CD4-positive, alpha-beta T cell (primary cell): Measurements from ENCODE around the gene CIAO2B. TPM values are rescaled to one million over a fixed set of nuclear protein-coding genes. Genes with fewer than 3 reads are reported as not detected.
"Not testable (repeated sequence)": the region's sequence is repeated elsewhere in the genome, so short reads cannot be mapped to it uniquely, and the experiment has no call there.

Experiments
- ATAC-seq: fragments of 200-7000 bp; cut with Tn5 transposase; one replicate; pipeline ENCODE4 v1.10.0; 2022; ENCODE audit warnings: mild to moderate bottlenecking; ENCODE audit not compliant: poor library complexity
- CTCF ChIA-PET: fragments of 350-600 bp; sonication (Branson Sonifier 250); formaldehyde crosslinking; loops from one replicate; lab custom pipeline; 2021; ENCODE audit warnings: antibody characterized with exemption, inconsistent platforms; lab: Charles Lee
- POLR2A ChIA-PET: fragments of 350-600 bp; sonication (Branson Sonifier 250); formaldehyde crosslinking; loops from one replicate; lab custom pipeline; 2021; ENCODE audit warnings: antibody characterized with exemption, inconsistent platforms; lab: Charles Lee
- DNase-seq, 14 experiments: peaks; one replicate each; pipeline ENCODE4 v3.0.0-alpha.2; 2013 to 2020; ENCODE audit warnings: mixed read lengths in 2 of 14
- H3K27ac ChIP-seq, 2 donors: one replicate each; pipeline versions ENCODE4 v1.5.1 to v1.7.0; 2013; ENCODE audit warnings: low read length in 2 of 2, low read depth in 1 of 2, mild to moderate bottlenecking in 1 of 2
- H3K27me3 ChIP-seq, 2 experiments: 1 replicate in 1 of 2; 2 replicates in 1 of 2; pipeline versions ENCODE4 v1.6.1 to v1.7.0; 2013; ENCODE audit warnings: low read length in 2 of 2, control low read depth in 1 of 2, mild to moderate bottlenecking in 1 of 2, moderate library complexity in 1 of 2; ENCODE audit not compliant: insufficient read depth in 2 of 2, control insufficient read depth in 1 of 2
- H3K36me3 ChIP-seq: one replicate; pipeline ENCODE4 v1.6.1; 2013; ENCODE audit warnings: low read length, control low read depth; ENCODE audit not compliant: insufficient read depth
- H3K4me1 ChIP-seq: one replicate; pipeline ENCODE4 v1.6.1; 2013; ENCODE audit warnings: low read length, control low read depth; ENCODE audit not compliant: insufficient read depth
- H3K4me3 ChIP-seq: one replicate; pipeline ENCODE4 v1.5.1; 2013; ENCODE audit warnings: mild to moderate bottlenecking, low read length, moderate library complexity
- H3K9me3 ChIP-seq, 2 experiments: 1 replicate in 1 of 2; 2 replicates in 1 of 2; pipeline versions ENCODE4 v1.6.1 to v1.7.0; 2013; ENCODE audit warnings: low read length in 2 of 2, mild to moderate bottlenecking in 2 of 2, control low read depth in 1 of 2, moderate library complexity in 1 of 2; ENCODE audit not compliant: control insufficient read depth in 1 of 2, insufficient read depth in 1 of 2
- H3K27ac Mint-ChIP-seq: one replicate; pipeline ENCODE4 v1.8.0; 2020; ENCODE audit warnings: mixed read lengths
- H3K27me3 Mint-ChIP-seq: one replicate; pipeline ENCODE4 v1.8.0; 2021; ENCODE audit warnings: mixed read lengths
- H3K36me3 Mint-ChIP-seq: one replicate; pipeline ENCODE4 v1.8.0; 2021; ENCODE audit warnings: low read depth, mixed read lengths
- H3K4me1 Mint-ChIP-seq: one replicate; pipeline ENCODE4 v1.8.0; 2021; ENCODE audit warnings: low read depth, mixed read lengths
- H3K4me3 Mint-ChIP-seq: one replicate; pipeline ENCODE4 v1.8.0; 2020; ENCODE audit warnings: mild to moderate bottlenecking, mixed read lengths
- H3K9me3 Mint-ChIP-seq: one replicate; pipeline ENCODE4 v1.8.0; 2020; ENCODE audit warnings: mixed read lengths
- intact Hi-C, 2 experiments: fragments of 100-400 bp; cut with DNase I in 1 of 2; cut with micrococcal nuclease in 1 of 2; formaldehyde crosslinking; loops; one replicate each; pipeline versions ENCODE4 v1.15.1 to v1.9.0; 2023 to 2025; cut with DNase I, micrococcal nuclease
- total RNA-seq, 174 experiments: library from RNA in 2 of 174; stranded (reverse) in 2 of 174; gene quantifications; one replicate each; pipeline ENCODE4 v1.2.3 and lab custom pipeline; 2021 to 2026
- TF ChIP-seq, protein P1 (sequence below): fragments of 200-600 bp; IDR thresholded peaks from one replicate; pipeline ENCODE4 v1.8.0; 2022; ENCODE audit warnings: antibody characterized with exemption, mild to moderate bottlenecking

Gene CIAO2B
- total RNA-seq, 2 experiments from 2014 or later = 58.6 to 70.4 TPM

DNA sequence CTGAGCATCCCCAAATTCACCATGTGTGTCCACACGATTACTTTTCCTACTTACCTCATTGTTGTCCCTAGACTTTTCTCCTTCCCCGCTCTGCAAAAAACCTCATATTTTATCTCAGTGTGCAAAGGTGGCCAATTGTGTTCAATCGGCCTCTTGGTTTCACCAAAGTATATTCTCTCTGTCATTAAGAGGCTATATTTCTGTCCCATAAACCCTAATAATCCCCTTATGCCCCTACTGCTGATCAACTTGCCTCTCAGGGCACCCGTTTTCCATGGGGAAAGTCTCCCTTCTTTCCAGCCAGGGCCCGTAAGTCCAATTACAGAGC is 12.7 kb upstream of the CIAO2B start:
- peaks cover 20% of the 10 kb centered on the region for H3K4me1 Mint-ChIP-seq
- peaks cover 0 to 8% of the 10 kb centered on the region in 2 experiments for H3K9me3 ChIP-seq
- H3K4me3 Mint-ChIP-seq = peak overlapping the region; percentile 89
- DNase-seq (no peak), ATAC-seq (no peak)
- H3K4me3 ChIP-seq = no peak overlapping the region
- intact Hi-C loops = loop anchor here in 1 of 2 experiments (2.0 kb wide), 1 partner anchor 238 kb away; no protein-coding TSS in a partner anchor
- peaks cover 44% of the 10 kb centered on the region for H3K27me3 Mint-ChIP-seq
- peaks cover 22% of the 10 kb centered on the region for H3K36me3 Mint-ChIP-seq
- peaks cover 24% of the 10 kb centered on the region for H3K4me1 ChIP-seq
- CTCF ChIA-PET = interaction anchor here (0.9 to 1.3 kb wide), 5 partner anchors 9 to 208 kb away, joined by 3 to 4 read pairs (median 4); no protein-coding TSS in a partner anchor
- POLR2A ChIA-PET = interaction anchor here (0.6 to 1.1 kb wide), 2 partner anchors 208 to 503 kb away, joined by 3 to 4 read pairs; no protein-coding TSS in a partner anchor
- TF ChIP-seq, protein P1, sequence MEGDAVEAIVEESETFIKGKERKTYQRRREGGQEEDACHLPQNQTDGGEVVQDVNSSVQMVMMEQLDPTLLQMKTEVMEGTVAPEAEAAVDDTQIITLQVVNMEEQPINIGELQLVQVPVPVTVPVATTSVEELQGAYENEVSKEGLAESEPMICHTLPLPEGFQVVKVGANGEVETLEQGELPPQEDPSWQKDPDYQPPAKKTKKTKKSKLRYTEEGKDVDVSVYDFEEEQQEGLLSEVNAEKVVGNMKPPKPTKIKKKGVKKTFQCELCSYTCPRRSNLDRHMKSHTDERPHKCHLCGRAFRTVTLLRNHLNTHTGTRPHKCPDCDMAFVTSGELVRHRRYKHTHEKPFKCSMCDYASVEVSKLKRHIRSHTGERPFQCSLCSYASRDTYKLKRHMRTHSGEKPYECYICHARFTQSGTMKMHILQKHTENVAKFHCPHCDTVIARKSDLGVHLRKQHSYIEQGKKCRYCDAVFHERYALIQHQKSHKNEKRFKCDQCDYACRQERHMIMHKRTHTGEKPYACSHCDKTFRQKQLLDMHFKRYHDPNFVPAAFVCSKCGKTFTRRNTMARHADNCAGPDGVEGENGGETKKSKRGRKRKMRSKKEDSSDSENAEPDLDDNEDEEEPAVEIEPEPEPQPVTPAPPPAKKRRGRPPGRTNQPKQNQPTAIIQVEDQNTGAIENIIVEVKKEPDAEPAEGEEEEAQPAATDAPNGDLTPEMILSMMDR = no peak
- peak overlapping the region; percentile 2 for H3K27ac Mint-ChIP-seq
- H3K9me3 Mint-ChIP-seq = no peaks in the 10 kb centered on the region
- no peak overlapping the region for H3K27ac ChIP-seq
- peaks cover 19 to 22% of the 10 kb centered on the region in 2 experiments for H3K27me3 ChIP-seq
- H3K36me3 ChIP-seq = peaks cover 20% of the 10 kb centered on the region

DNA sequence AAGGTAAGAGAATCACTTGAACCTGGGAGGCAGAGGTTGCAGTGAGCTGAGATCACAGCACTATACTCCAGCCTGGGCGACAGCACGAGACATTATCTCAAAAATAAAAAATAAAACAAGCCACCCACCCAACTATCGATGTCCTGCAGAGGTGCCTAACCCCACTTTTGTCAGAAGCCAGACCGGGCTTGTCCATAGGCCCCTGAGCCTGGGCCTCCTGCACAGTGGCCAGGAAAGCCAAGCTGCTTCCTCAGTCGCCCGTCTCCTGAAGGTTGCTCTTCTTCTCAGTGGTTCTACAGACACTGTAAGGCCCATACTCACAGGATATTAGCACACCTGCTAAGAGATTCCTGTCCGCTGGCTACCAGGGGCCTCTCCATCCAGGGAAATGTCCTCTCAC is 12.3 kb upstream of the CIAO2B start:
- TF ChIP-seq, protein P1 = no peak
- ATAC-seq = no peak
- H3K27ac Mint-ChIP-seq = no peak overlapping the region

DNA sequence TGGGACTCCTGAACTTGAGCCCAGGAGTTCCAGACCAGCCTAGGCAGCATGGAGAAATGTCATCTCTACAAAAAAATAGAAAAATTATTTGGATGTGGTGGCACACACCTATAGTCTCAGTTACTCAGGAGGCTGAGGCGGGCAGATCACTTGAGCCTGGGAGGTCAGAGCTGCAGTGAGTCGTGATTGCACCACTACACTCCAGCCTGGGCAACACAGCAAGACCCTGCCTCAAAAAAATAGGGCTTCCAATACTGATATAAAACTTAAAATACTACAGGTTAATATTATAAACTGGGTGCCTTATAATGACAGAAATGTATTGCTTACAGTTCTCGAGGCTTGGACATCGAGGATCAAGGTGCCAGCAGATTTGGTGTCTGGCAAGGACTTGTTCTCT is 11.7 kb upstream of the CIAO2B start:
- Mint-ChIP-seq H3K27ac (no peak overlapping the region), H3K4me3 (no peak overlapping the region), H3K27me3 (peaks cover 34% of the 10 kb centered on the region), H3K36me3 (peaks cover 32% of the 10 kb centered on the region), H3K9me3 (no peaks in the 10 kb centered on the region), H3K4me1 (peaks cover 20% of the 10 kb centered on the region)
- Histone ChIP-seq H3K9me3 (peaks cover 0 to 8% of the 10 kb centered on the region in 2 experiments), H3K27ac (no peak overlapping the region), H3K4me1 (peaks cover 24% of the 10 kb centered on the region), H3K4me3 (no peak overlapping the region), H3K36me3 (peaks cover 29% of the 10 kb centered on the region), H3K27me3 (peaks cover 19% of the 10 kb centered on the region in 2 experiments)
- TF ChIP-seq, protein P1 = no peak
- intact Hi-C loops = loop anchor here in 1 of 2 experiments (2.0 kb wide), 1 partner anchor 239 kb away; no protein-coding TSS in a partner anchor
- ATAC-seq (no peak), DNase-seq (no peak)
- ChIA-PET CTCF (no interaction called here), POLR2A (no interaction called here)

More for the DNA sequence above, 12.3 kb upstream of the CIAO2B start:
- Histone ChIP-seq H3K9me3 (peaks cover 0 to 8% of the 10 kb centered on the region in 2 experiments), H3K4me3 (no peak overlapping the region), H3K27ac (no peak overlapping the region), H3K36me3 (peaks cover 23% of the 10 kb centered on the region), H3K4me1 (peaks cover 24% of the 10 kb centered on the region), H3K27me3 (peaks cover 19 to 22% of the 10 kb centered on the region in 2 experiments)
- CTCF ChIA-PET = interaction anchor here (0.9 to 1.2 kb wide), 2 partner anchors 12 to 14 kb away, joined by 3 to 4 read pairs; no protein-coding TSS in a partner anchor
- H3K4me3 Mint-ChIP-seq = no peak overlapping the region
- no peak for DNase-seq
- intact Hi-C loops = loop anchor here in 1 of 2 experiments (2.0 kb wide), 1 partner anchor 238 kb away; no protein-coding TSS in a partner anchor
- peaks cover 26% of the 10 kb centered on the region for H3K36me3 Mint-ChIP-seq
- peaks cover 20% of the 10 kb centered on the region for H3K4me1 Mint-ChIP-seq
- H3K9me3 Mint-ChIP-seq = no peaks in the 10 kb centered on the region
- POLR2A ChIA-PET = no interaction called here
- H3K27me3 Mint-ChIP-seq = peaks cover 40% of the 10 kb centered on the region

DNA sequence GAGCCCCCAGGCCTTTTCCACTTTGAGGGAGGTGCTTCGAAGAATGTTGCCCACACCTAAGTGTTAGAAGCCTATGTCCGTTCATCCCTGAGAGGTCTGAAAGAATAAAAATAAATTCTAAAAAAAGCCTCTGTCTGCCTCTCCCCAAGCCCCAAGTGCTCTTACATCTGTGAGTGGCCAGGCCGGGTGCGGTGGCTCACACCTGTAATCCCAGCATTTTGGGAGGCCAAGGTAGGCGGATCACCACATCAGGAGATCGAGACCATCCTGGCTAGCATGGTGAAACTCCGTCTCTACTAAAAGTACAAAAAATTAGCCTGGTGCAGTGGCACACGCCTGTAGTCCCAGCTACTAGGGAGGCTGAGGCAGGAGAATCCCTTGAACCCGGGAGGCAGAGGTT is 10.8 kb upstream of the CIAO2B start:
- H3K27ac ChIP-seq, H3K4me3 ChIP-seq, POLR2A ChIA-PET, H3K4me3 Mint-ChIP-seq, intact Hi-C loops, H3K9me3 ChIP-seq, ATAC-seq, DNase-seq, H3K27ac Mint-ChIP-seq, H3K9me3 Mint-ChIP-seq: not testable (repeated sequence)
- Mint-ChIP-seq H3K4me1 (peaks cover 16% of the 10 kb centered on the region), H3K36me3 (peaks cover 41% of the 10 kb centered on the region), H3K27me3 (peaks cover 26% of the 10 kb centered on the region)
- CTCF ChIA-PET = interaction anchor here (1.3 kb wide), 1 partner anchor 114 kb away, joined by 4 read pairs; the partner anchor contains the start of gene NAE1
- peaks cover 24% of the 10 kb centered on the region for H3K4me1 ChIP-seq
- peaks cover 14 to 15% of the 10 kb centered on the region in 2 experiments for H3K27me3 ChIP-seq
- peaks cover 39% of the 10 kb centered on the region for H3K36me3 ChIP-seq
